ENCODE measurements around the gene IRX4.

Gene IRX4

DNA sequence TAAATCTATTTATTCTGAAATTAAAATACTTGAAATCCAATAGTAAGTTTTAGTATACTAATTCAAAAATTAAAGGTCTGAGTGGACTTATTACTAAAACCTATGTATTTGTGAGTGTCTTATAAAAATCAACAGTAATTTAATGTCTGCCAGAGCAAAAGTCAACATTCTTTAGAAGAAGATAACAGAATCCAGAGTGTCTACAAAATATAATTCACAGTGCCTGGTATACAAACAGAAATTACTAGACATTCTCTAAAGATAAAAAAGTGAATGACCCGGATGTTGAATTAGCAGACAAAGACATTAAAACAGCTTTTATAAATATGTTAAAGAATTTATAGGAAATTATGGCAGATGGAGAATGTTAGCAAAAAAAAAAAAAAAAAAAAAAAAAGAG, 22.4 kb upstream of the IRX4 start:
- no peak overlapping the region for H3K9ac ChIP-seq (ENCODE audit: low read depth in 1 of 2, low read length in 2 of 2)
- no peaks in the 10 kb centered on the region for H3K27me3 ChIP-seq (ENCODE audit: control insufficient read depth in 2 of 2, insufficient read depth in 2 of 2, low read length in 2 of 2)

DNA sequence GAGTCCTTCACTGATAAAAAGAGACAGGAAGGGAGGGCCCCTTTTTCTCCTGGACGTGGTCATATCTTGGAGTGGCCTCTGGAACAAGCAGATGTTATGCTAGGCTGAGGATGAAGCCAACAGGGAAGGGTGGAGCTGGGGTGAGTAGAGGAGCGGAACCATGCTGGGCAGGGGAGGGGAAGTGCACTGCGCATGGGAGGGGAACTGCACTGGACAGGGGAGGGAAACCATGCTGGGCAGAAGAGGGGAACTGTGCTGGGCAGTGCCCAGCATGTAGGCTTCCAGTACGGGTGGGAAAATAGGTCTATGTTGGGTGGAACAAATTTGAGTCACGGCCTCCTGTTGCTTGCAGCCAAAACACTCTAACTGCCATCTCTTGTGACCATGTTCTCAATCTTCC, 19.3 kb upstream of the IRX4 start:
- Histone ChIP-seq H3K9ac (ENCODE audit: low read depth in 1 of 2, low read length in 2 of 2) (no peak overlapping the region), H3K4me1 (ENCODE audit: control insufficient read depth in 2 of 2, insufficient read depth in 2 of 2, low read length in 2 of 2) (no peaks in the 10 kb centered on the region), H3K27ac (ENCODE audit: low read depth in 2 of 2, low read length in 2 of 2) (no peak overlapping the region), H3K27me3 (ENCODE audit: control insufficient read depth in 2 of 2, insufficient read depth in 2 of 2, low read length in 2 of 2) (peaks cover 0 to 2% of the 10 kb centered on the region in 2 donors), H3K4me3 (ENCODE audit: low read length in 2 of 2) (no peak overlapping the region), H3K9me3 (ENCODE audit: control insufficient read depth in 2 of 2, low read length in 2 of 2) (peaks cover 0 to 4% of the 10 kb centered on the region in 2 donors), H3K36me3 (ENCODE audit: control insufficient read depth in 2 of 2, insufficient read depth in 2 of 2, low read length in 2 of 2) (no peaks in the 10 kb centered on the region)

More for the DNA sequence above, 22.4 kb upstream of the IRX4 start:
- H3K9me3 ChIP-seq (ENCODE audit: control insufficient read depth in 2 of 2, low read length in 2 of 2): peaks cover 0 to 4% of the 10 kb centered on the region in 2 donors
- H3K27ac ChIP-seq (ENCODE audit: low read depth in 2 of 2, low read length in 2 of 2): no peak overlapping the region
- no peak overlapping the region for H3K4me3 ChIP-seq (ENCODE audit: low read length in 2 of 2)
- no peaks in the 10 kb centered on the region for H3K4me1 ChIP-seq (ENCODE audit: control insufficient read depth in 2 of 2, insufficient read depth in 2 of 2, low read length in 2 of 2)
- no peaks in the 10 kb centered on the region for H3K36me3 ChIP-seq (ENCODE audit: control insufficient read depth in 2 of 2, insufficient read depth in 2 of 2, low read length in 2 of 2)

DNA sequence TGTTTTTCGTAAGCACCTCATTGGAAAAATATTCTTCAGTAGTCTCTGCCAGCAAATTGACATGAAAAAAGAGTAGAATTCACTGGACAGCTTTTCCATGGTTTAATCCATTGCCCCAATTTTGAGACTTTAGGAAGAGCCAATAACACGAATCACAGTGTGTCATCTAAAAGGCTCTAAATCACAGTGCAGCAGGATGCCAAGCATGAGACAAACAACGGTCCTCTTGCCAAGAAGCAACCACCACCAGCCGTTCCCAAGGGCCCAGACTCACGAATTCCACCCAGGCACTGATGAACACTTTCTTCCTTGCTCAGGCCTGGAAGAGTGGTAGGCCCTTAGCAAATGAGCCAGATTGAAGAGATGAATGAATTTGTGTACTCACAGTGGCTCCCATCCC, 18.3 kb upstream of the IRX4 start:
- H3K27me3 ChIP-seq (ENCODE audit: control insufficient read depth in 2 of 2, insufficient read depth in 2 of 2, low read length in 2 of 2): peaks cover 0 to 2% of the 10 kb centered on the region in 2 donors
- no peak overlapping the region for H3K27ac ChIP-seq (ENCODE audit: low read depth in 2 of 2, low read length in 2 of 2)
- H3K36me3 ChIP-seq (ENCODE audit: control insufficient read depth in 2 of 2, insufficient read depth in 2 of 2, low read length in 2 of 2): no peaks in the 10 kb centered on the region
- no peak overlapping the region for H3K9ac ChIP-seq (ENCODE audit: low read depth in 1 of 2, low read length in 2 of 2)
- no peaks in the 10 kb centered on the region for H3K4me1 ChIP-seq (ENCODE audit: control insufficient read depth in 2 of 2, insufficient read depth in 2 of 2, low read length in 2 of 2)
- H3K9me3 ChIP-seq (ENCODE audit: control insufficient read depth in 2 of 2, low read length in 2 of 2): peaks cover 0 to 4% of the 10 kb centered on the region in 2 donors
- no peak overlapping the region for H3K4me3 ChIP-seq (ENCODE audit: low read length in 2 of 2)

DNA sequence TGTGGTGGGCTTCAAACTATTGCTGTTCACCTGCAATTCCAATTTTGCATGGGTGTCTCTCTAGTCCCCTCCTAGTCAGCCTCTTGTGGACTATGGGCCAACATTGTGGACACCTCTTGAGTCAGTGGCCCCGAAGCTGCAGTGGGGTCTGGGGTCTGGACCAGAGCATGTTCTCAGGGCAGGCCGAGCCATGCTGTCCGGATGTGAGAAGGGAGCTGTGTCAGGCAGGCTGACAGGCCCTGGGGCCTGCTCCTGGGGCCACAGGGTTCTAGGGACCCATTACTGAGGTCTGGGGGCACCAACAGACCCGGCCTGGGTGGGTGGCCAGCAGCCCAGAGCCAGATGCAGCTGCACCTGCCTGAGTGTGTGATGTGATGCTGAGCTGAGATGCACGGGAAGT, 16.5 kb upstream of the IRX4 start:
- H3K36me3 ChIP-seq (ENCODE audit: control insufficient read depth in 2 of 2, insufficient read depth in 2 of 2, low read length in 2 of 2): no peaks in the 10 kb centered on the region
- no peak overlapping the region for H3K27ac ChIP-seq (ENCODE audit: low read depth in 2 of 2, low read length in 2 of 2)
- H3K9ac ChIP-seq (ENCODE audit: low read depth in 1 of 2, low read length in 2 of 2): no peak overlapping the region
- H3K27me3 ChIP-seq (ENCODE audit: control insufficient read depth in 2 of 2, insufficient read depth in 2 of 2, low read length in 2 of 2): peaks cover 0 to 2% of the 10 kb centered on the region in 2 donors
- no peaks in the 10 kb centered on the region for H3K4me1 ChIP-seq (ENCODE audit: control insufficient read depth in 2 of 2, insufficient read depth in 2 of 2, low read length in 2 of 2)
- no peak overlapping the region for H3K4me3 ChIP-seq (ENCODE audit: low read length in 2 of 2)
- H3K9me3 ChIP-seq (ENCODE audit: control insufficient read depth in 2 of 2, low read length in 2 of 2): no peaks in the 10 kb centered on the region

DNA sequence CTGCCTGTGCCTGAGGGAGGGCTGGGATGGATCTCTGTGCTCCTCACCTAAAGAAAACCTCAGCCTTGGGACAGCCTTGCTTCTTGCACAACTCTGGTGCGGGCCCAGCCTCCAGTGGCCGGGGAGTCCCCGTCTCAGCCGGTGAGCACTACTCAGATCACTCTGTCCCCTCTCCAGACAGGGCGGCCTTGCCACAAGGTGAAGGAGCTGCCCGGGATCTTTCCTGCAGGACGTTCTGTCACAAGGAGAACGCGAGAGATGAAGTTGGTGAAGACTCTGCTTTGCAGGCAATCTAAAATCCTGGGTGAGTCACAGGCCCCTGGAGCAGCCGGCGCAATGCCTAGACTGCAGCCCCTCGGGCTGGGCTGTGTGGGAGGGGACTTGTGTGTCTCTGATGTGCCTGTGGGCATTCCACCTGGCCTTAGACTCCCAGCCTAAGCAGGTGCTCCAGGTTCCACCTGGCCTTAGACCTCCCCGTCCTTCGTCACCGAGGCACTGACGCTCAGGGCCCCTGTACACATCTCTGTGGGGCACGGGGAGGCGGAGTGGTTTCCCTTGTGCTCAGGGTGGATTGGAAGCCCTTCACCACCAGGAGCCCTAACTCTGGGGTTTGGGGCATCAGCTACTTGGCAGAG, 15.2 kb upstream of the IRX4 start:
- Histone ChIP-seq H3K4me1 (ENCODE audit: control insufficient read depth in 2 of 2, insufficient read depth in 2 of 2, low read length in 2 of 2) (no peaks in the 10 kb centered on the region), H3K9ac (ENCODE audit: low read depth in 1 of 2, low read length in 2 of 2) (no peak overlapping the region), H3K4me3 (ENCODE audit: low read length in 2 of 2) (no peak overlapping the region), H3K36me3 (ENCODE audit: control insufficient read depth in 2 of 2, insufficient read depth in 2 of 2, low read length in 2 of 2) (no peaks in the 10 kb centered on the region), H3K27me3 (ENCODE audit: control insufficient read depth in 2 of 2, insufficient read depth in 2 of 2, low read length in 2 of 2) (peaks cover 0 to 6% of the 10 kb centered on the region in 2 donors), H3K27ac (ENCODE audit: low read depth in 2 of 2, low read length in 2 of 2) (no peak overlapping the region), H3K9me3 (ENCODE audit: control insufficient read depth in 2 of 2, low read length in 2 of 2) (no peaks in the 10 kb centered on the region)

DNA sequence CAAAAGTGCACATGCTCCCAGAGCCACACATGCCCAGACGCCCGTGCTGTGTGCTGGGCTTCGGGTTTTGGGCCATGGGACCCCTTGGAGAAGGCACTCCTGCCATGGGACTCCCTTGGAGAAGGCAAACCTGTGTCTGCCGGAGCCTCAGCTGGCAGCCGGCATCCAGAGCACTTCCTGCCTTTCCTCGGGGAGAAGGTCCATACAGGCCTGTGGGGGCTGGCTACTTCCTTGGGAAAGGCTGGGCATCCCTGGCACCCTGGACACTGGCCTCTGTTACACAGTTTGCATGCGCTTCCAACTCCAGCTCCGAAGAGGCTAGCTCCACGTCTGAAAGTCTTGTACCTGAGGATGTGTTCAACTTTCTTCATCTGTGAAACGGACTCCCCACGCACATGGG, 14.7 kb upstream of the IRX4 start:
- Histone ChIP-seq H3K4me1 (ENCODE audit: control insufficient read depth in 2 of 2, insufficient read depth in 2 of 2, low read length in 2 of 2) (no peaks in the 10 kb centered on the region), H3K27me3 (ENCODE audit: control insufficient read depth in 2 of 2, insufficient read depth in 2 of 2, low read length in 2 of 2) (peaks cover 0 to 6% of the 10 kb centered on the region in 2 donors), H3K27ac (ENCODE audit: low read depth in 2 of 2, low read length in 2 of 2) (no peak overlapping the region), H3K9me3 (ENCODE audit: control insufficient read depth in 2 of 2, low read length in 2 of 2) (no peaks in the 10 kb centered on the region), H3K9ac (ENCODE audit: low read depth in 1 of 2, low read length in 2 of 2) (no peak overlapping the region), H3K4me3 (ENCODE audit: low read length in 2 of 2) (no peak overlapping the region), H3K36me3 (ENCODE audit: control insufficient read depth in 2 of 2, insufficient read depth in 2 of 2, low read length in 2 of 2) (no peaks in the 10 kb centered on the region)

DNA sequence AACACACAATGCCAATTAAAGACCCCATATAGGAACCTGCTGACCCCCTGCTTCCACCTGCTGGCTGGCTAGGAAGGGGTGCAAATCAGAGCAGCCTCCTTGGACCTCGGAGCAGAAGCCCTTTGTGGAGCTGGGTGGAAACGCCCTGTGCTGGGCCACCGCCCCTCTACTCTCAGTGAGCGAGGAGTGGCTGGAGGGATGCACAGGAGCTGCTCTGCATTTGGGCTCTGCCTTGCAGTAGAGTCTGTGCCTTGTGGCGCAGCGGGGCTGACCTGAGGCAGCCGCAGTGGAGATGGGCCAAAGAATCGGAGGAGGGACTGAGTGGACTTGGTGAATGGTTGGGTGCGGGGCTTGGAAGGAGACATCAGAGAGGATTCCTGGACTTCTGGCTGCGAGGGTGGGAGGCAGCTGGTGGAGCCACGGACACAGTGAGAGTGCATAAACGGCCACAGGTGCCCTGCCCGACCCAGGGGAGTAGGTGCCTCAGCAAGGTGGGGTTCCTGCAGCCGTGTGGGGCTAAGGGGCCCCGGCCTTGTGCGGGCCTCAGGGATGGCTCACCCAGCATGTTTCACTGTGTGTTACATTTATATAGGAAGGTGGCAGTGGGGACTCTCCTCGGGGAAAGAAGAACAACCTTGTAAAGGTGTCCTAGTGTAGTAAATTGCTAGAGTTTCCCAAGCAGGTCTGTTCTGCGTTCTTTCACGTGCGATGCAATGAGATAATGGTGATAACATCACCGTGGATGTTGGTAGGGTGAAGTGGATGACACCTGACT, 14.1 kb upstream of the IRX4 start:
- no peaks in the 10 kb centered on the region for H3K4me1 ChIP-seq (ENCODE audit: control insufficient read depth in 2 of 2, insufficient read depth in 2 of 2, low read length in 2 of 2)
- no peak overlapping the region for H3K4me3 ChIP-seq (ENCODE audit: low read length in 2 of 2)
- H3K36me3 ChIP-seq (ENCODE audit: control insufficient read depth in 2 of 2, insufficient read depth in 2 of 2, low read length in 2 of 2): no peaks in the 10 kb centered on the region
- no peak overlapping the region for H3K27ac ChIP-seq (ENCODE audit: low read depth in 2 of 2, low read length in 2 of 2)
- H3K9me3 ChIP-seq (ENCODE audit: control insufficient read depth in 2 of 2, low read length in 2 of 2): no peaks in the 10 kb centered on the region
- H3K27me3 ChIP-seq (ENCODE audit: control insufficient read depth in 2 of 2, insufficient read depth in 2 of 2, low read length in 2 of 2): peaks cover 0 to 6% of the 10 kb centered on the region in 2 donors
- H3K9ac ChIP-seq (ENCODE audit: low read depth in 1 of 2, low read length in 2 of 2): no peak overlapping the region

DNA sequence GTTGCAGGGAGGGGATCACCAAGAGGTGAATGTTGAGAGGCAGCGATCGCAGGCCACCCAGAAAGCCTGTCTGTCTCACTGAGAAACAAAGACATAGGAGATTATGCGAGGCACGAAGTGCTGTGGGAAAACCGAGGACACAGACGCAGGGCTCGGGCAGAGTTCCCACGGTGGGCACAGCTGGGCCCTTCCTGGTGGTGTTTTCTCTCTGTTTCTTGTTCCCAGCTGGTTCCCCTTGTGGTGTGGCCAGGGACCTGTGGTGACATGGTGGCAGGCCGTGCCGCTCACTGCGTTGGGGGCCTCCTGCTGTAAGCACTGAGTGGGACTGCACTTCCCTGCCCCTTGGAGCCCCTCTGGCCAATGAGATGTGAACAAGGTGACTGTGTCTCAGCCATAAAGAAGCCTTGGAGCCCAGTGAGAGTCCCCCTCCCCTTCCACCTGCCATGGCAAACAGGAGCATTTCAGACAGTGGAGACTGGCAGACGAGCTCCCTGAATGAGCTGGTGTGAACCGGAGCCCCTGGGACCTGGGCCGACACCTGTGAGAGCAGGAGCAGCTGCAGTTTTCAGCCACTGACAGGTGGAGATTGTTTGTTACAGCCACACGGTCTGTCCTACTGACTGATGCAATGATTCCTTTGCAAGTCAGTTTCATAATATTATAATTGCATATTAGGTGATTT, 13.2 kb upstream of the IRX4 start:
- no peaks in the 10 kb centered on the region for H3K9me3 ChIP-seq (ENCODE audit: control insufficient read depth in 2 of 2, low read length in 2 of 2)
- H3K4me3 ChIP-seq (ENCODE audit: low read length in 2 of 2): no peak overlapping the region
- no peaks in the 10 kb centered on the region for H3K36me3 ChIP-seq (ENCODE audit: control insufficient read depth in 2 of 2, insufficient read depth in 2 of 2, low read length in 2 of 2)
- H3K27ac ChIP-seq (ENCODE audit: low read depth in 2 of 2, low read length in 2 of 2): no peak overlapping the region
- H3K27me3 ChIP-seq (ENCODE audit: control insufficient read depth in 2 of 2, insufficient read depth in 2 of 2, low read length in 2 of 2): peaks cover 0 to 6% of the 10 kb centered on the region in 2 donors
- H3K9ac ChIP-seq (ENCODE audit: low read depth in 1 of 2, low read length in 2 of 2): no peak overlapping the region
- no peaks in the 10 kb centered on the region for H3K4me1 ChIP-seq (ENCODE audit: control insufficient read depth in 2 of 2, insufficient read depth in 2 of 2, low read length in 2 of 2)

DNA sequence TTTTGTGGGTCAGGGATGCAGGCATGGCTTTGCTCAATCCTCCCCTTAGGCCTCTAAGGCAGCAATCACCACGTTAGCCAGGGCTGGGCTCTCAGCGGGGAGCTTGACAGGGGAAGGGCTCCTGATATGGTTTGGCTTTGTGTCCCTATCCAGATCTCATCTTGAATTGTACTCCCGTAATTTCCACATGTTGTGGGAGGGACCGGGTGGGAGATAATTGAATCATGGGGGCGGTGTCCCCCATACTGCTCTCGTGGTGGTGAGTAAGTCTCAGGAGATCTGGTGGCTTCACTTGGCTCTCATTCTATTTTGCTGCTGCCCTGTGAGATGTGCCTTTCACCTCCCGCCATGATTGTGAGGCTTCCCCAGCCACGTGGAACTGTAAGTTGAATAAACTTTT, 11.5 kb upstream of the IRX4 start:
- no peaks in the 10 kb centered on the region for H3K36me3 ChIP-seq (ENCODE audit: control insufficient read depth in 2 of 2, insufficient read depth in 2 of 2, low read length in 2 of 2)
- H3K9me3 ChIP-seq (ENCODE audit: control insufficient read depth in 2 of 2, low read length in 2 of 2): no peaks in the 10 kb centered on the region
- H3K4me1 ChIP-seq (ENCODE audit: control insufficient read depth in 2 of 2, insufficient read depth in 2 of 2, low read length in 2 of 2): no peaks in the 10 kb centered on the region
- no peak overlapping the region for H3K9ac ChIP-seq (ENCODE audit: low read depth in 1 of 2, low read length in 2 of 2)
- no peak overlapping the region for H3K4me3 ChIP-seq (ENCODE audit: low read length in 2 of 2)
- peaks cover 3 to 6% of the 10 kb centered on the region in 2 donors for H3K27me3 ChIP-seq (ENCODE audit: control insufficient read depth in 2 of 2, insufficient read depth in 2 of 2, low read length in 2 of 2)
- no peak overlapping the region for H3K27ac ChIP-seq (ENCODE audit: low read depth in 2 of 2, low read length in 2 of 2)

DNA sequence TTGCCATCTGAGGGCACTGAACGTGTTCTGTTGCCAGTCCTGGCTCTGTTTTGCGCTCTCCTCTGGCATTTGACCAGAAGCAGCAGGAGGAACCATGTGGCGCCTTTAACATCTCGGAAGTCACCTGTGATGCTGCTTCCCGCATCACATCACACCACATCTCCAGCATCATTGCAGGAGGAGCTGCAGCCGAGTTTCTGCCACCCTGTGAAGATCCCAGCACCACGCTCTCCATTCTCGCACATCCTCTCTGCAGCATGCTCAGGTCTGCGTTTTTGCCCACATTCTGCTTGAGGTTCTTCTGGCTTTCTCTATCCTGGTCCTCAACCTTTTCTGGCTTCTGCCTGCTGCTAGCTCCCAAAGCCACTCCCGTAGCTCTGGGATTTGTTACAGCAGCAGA, 11.0 kb upstream of the IRX4 start:
- H3K9ac ChIP-seq (ENCODE audit: low read depth in 1 of 2, low read length in 2 of 2): no peak overlapping the region
- no peaks in the 10 kb centered on the region for H3K36me3 ChIP-seq (ENCODE audit: control insufficient read depth in 2 of 2, insufficient read depth in 2 of 2, low read length in 2 of 2)
- H3K4me1 ChIP-seq (ENCODE audit: control insufficient read depth in 2 of 2, insufficient read depth in 2 of 2, low read length in 2 of 2): no peaks in the 10 kb centered on the region
- H3K27ac ChIP-seq (ENCODE audit: low read depth in 2 of 2, low read length in 2 of 2): no peak overlapping the region
- no peak overlapping the region for H3K4me3 ChIP-seq (ENCODE audit: low read length in 2 of 2)
- H3K27me3 ChIP-seq (ENCODE audit: control insufficient read depth in 2 of 2, insufficient read depth in 2 of 2, low read length in 2 of 2): peaks cover 3 to 6% of the 10 kb centered on the region in 2 donors
- no peaks in the 10 kb centered on the region for H3K9me3 ChIP-seq (ENCODE audit: control insufficient read depth in 2 of 2, low read length in 2 of 2)

Measured in mucosa of rectum (tissue), 2 donors.